Uterus (tissue), 2 donors: Measurements from ENCODE around the gene EPB41L1.

Experiments used
- CTCF ChIP-seq, 4 experiments: fragments of 200-600 bp in 2 of 4; fragments of 450-650 bp in 2 of 4; sonication (generic) in 2 of 4; IDR thresholded peaks; one replicate each; pipeline ENCODE4 v1.5.1; 2016 to 2019; ENCODE audit warnings: antibody characterized with exemption in 4 of 4, mild to moderate bottlenecking in 2 of 4, moderate library complexity in 1 of 4
- POLR2A ChIP-seq, 2 donors: fragments of 450-650 bp; IDR thresholded peaks; one replicate each; pipeline ENCODE4 v1.6.1; 2016; ENCODE audit warnings: antibody characterized with exemption in 2 of 2, mild to moderate bottlenecking in 1 of 2, moderate library complexity in 1 of 2

- TF ChIP-seq POLR2A (IDR thresholded peaks at IDR 0.05) (no peak), CTCF (IDR thresholded peaks at IDR 0.05) (no peak)
Observed at GRCh38 chr20:36252511-36252910, 98.0 kb downstream of the EPB41L1 start.
